NCI-H2196 (cell line): Measurements from ENCODE around the gene PRF1.
"Not testable (repeated sequence)": the region's sequence is repeated elsewhere in the genome, so short reads cannot be mapped to it uniquely, and the experiment has no call there.

Experiments used
- DNase-seq: peaks from one replicate; lab custom pipeline; 2025; ENCODE audit not compliant: unreplicated experiment; lab: John Stamatoyannopoulos, UW

The PRF1 gene

DNA sequence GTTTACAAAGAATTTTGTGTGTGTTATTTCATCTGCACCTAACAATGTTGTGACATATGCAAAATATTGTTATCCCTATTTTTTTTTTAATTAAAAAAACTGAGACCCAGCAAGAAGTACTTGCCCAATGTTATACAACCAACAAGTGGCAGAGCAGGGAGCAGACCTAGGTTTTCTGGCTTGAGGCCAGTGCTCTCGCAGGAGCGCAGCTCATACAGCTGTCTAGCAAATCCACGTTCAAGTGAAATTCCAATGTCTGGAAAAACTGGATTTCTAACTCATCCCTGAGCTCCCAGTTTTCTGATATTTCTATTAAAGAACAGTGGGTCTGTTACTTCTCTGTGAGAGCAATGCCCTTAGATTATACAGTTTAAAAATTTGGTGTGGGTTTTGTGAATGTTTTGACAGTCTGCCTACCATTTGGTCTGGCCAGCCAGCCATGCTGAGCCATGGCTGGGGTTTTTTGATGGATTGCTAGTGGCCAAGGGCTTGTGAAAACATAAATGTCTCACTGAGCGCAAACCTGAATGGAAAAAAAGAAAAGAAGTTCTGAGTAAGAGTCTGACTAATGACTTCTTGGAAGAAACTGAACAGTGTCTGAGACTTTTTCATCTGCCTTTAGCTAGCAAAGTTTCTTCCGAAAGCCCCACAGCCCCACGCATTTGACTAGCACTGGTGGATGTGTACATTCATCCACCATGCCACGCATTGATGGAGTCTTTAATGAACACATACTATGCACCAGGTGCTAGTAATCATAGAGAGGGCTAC, 15.4 kb upstream of the PRF1 start:
- DNase-seq, result no peak

DNA sequence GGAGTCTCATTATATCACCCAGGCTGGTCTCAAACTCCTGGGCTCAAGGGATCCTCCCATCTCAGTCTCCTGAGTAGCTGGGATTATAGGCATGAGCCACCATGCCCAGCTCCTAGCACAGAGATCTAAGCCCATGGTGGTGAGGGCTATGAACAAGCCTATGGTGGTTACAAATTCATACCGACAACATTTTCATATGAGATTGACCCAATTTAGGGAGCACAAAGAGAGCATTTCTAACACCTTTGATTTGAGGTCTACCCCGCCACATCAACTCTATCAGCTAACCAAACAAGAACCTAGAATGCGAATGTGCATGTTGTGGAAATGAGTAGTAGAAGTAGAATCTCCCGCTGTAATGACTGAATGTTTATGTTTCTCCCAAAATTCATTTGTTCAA, 14.2 kb upstream of the PRF1 start:
- DNase-seq, result no peak

- no peak for DNase-seq
These were observed 13.4 kb upstream of the PRF1 start for GRCh38 chr10:70615784-70616522.

GRCh38 chr10:70615211-70615610, 12.7 kb upstream of the PRF1 start:
- no peak for DNase-seq

- not testable (repeated sequence) for DNase-seq
These were observed 11.8 kb upstream of the PRF1 start for GRCh38 chr10:70614364-70614763.

DNA sequence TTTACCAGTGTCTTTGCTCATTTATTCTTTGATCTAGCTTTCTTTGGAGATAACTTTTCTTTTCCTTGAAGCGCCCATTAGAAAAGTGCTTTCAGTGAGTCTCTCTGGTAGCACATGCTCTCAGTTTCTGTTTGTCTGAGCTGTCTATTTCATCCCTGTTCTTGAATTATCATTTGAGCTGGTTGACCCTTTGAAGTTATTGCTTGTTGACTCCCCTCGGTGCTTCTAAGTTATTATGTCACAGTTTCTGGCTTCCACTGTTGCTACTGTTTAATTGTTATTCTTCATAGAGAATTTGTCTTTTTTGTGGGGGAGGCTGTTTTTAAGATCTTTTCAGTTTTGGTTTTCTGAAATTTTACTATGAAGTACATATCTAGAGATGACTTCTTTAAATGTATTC, 11.4 kb upstream of the PRF1 start:
- no peak for DNase-seq

- no peak for DNase-seq
These were observed 5.4 kb upstream of the PRF1 start for GRCh38 chr10:70607936-70608335.

DNA sequence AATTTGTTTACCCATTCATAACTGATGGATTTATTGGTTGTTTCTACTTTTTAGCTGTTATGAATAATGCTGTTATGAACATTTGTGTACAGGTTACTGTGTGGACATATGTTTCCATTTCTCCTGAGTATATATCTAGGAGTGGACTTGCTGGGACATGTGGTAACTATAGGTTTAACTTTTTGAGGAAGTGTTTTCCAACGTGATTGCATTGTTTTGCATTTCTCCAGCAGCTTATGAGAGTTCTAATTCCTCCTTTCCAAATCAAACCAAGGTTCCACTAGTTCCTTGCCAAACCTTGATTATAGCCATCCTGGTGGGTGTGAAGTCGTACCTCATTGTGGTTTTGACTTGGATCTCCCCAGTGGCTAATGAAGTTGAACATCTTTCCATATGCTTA, 2.6 kb upstream of the PRF1 start:
- no peak for DNase-seq

- DNase-seq, result no peak
These were observed 1.6 kb upstream of the PRF1 start for GRCh38 chr10:70604106-70604505.

DNA sequence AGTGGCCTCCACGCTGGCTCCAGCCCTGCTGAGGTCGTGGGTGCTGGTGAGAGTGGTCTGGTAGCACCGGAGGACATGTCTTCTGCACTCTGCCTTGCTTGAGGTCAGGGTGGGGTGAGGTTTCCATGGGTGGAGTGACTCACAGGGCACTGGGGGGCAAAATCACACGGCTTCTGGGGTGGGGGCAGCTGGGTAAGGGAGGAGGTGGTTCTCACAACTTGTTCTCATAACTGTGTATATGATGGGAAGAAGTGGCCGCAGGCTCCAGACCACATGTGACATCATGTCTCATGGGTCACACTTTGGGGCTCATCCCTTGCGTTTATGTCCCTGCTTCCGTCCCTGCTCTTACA, 884 bp upstream of the PRF1 start:
- no peak for DNase-seq

GRCh38 chr10:70601746-70602145, 795 bp downstream of the PRF1 start:
- no peak for DNase-seq

DNA sequence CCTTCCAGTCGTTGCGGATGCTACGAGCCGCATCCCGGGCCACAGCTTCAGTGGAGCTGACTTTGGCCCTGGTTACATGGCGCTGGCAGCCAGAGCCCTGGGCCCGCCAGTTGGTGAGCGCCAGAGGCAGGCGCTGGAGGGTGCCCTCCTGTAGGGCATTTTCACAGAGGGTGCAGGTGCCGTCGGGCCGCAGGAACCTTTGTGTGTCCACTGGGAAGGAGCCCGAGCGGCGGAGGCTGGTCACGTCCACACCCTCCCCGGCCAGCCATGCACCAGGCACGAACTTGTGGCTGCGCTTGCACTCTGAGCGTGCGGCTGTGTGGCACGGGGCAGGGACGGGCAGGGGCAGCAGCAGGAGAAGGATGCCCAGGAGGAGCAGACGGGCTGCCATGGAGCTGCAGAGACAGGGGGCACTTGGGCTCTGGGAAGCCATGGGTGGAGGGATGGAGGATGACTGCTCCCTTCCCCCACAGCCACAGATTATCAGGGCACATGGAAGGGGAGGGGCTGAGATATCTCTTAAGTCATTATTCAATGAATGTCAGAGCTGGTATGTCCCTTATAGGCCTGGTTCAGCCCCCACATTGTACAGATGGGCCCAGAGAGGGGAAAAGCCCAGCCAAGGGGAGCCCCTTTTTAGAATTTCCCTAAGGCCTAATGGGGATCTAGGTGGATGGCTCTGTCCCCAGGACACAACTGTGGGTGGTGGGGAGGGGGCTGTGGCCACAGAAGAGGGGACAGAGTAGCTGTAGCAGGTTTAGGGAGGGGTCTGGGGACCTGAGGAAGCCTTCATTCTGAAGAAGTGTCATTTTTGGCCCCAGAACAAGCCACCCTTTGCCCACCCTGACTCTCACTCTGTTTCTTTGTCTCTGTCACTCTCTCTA, 1.8 kb downstream of the PRF1 start:
- no peak for DNase-seq

DNA sequence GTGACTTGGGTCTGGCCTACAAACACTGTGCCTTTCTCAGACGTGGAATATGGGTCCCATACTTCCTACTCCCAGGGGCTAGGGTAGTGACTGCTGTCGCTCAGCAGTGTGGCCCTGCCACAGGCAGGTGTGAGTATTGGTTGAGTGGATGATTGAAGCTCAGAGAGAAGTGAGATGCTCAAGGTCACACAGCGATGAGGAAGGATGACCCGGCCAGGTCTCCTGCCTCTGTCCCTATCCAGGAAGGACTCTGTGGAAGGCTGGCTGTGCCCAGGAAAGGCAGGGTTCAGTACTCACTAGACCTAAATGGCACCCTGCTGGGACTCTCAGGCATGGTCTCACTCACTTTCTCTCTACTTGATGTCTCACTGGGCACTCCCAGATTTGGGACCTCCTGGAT, 2.8 kb downstream of the PRF1 start:
- DNase-seq, result no peak

- no peak for DNase-seq
These were observed 3.2 kb downstream of the PRF1 start for GRCh38 chr10:70599319-70599718.

DNA sequence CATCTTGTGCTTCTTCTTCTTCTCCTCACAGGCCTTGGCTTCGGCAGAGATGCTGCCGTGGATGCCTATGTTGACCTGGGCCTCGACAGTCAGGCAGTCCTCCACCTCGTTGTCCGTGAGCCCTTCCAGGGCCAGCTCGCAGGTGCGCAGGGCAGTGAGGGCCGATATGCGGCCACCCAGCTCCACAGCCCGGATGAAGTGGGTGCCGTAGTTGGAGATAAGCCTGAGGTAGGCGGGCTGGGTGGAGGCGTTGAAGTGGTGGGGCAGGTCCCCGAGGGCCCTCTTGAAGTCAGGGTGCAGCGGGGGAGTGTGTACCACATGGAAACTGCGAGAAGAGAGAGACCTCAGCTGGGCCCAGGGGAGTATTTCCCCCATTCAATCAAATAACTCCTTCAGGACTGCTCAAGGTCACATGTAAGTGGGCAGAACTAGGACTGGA, 3.7 kb downstream of the PRF1 start:
- no peak for DNase-seq

GRCh38 chr10:70597856-70598815, 4.4 kb downstream of the PRF1 start:
- no peak for DNase-seq

DNA sequence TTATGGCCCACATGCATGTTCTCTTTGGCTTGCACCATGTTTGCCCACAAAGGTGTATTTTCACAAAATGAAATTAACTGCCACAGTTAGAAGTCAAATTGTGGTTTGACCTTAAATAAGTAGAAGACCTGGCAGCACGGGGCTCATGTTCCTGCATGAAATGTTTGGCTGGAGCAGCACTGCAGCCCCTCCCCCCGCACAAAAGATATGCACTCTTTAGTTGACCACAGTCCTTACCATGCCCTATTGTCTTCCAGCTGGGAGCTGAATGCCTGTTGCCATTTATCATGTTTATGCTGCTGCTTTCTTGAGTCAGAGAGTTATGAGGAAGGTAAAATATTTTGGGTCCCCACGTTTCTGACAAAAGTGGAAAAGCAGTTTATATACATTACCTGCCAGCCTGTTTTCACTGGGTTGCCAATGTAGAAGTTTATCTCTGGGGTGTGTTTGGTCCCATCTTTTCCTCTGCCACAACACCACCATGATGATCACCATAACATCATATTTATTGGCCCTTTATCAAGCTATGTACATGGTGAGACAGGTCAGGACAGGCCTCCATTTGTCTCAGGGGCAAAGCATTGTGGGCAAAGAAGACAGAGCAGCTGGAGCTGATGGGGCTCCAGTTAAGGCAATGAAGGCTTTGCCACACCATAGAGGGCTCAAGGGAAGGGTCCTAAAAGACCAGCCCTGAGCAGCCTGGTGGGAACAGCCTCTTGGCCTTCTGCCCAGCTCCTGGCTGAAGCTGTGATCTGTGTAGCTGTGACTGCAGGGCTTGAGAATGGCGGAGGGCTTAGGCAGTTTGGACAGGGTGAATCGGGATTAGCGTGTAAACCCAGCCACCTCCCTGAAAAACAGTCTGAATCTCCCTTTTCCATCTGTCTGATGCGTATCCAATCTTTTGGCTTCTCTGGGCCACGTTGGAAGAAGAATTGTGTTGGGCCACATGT, 5.4 kb downstream of the PRF1 start:
- DNase-seq, result no peak

- DNase-seq, result no peak
These were observed 6.3 kb downstream of the PRF1 start for GRCh38 chr10:70596110-70596798.

- no peak for DNase-seq
These were observed 7.0 kb downstream of the PRF1 start for GRCh38 chr10:70595566-70596016.
